DOHH2 (cell line): ENCODE data around the gene TPCN2.
A peak's percentile ranks its signal among the peaks of the same experiment; 100 is the strongest.

Experiments used
- H3F3A ChIP-seq: fragments of 200-600 bp; sonication (generic), shearing (Covaris generic); 2 replicates; pipeline ENCODE4 v1.6.0; 2016; ENCODE audit warnings: antibody characterized with exemption, mild to moderate bottlenecking; ENCODE audit not compliant: control insufficient read depth, insufficient read depth
- H3K27ac ChIP-seq: fragments of 200-600 bp; sonication (generic); 2 replicates; pipeline ENCODE4 v1.5.1; 2014; ENCODE audit warnings: low read depth, mild to moderate bottlenecking, low read length, moderate library complexity
- H3K27me3 ChIP-seq: fragments of 200-600 bp; sonication (generic); 2 replicates; pipeline ENCODE4 v1.6.1; 2014; ENCODE audit warnings: mild to moderate bottlenecking, low read length, mixed read lengths; ENCODE audit not compliant: control insufficient read depth
- H3K36me3 ChIP-seq: fragments of 200-600 bp; sonication (generic); 2 replicates; pipeline ENCODE4 v1.6.1; 2014; ENCODE audit warnings: mild to moderate bottlenecking, low read length, moderate library complexity, mixed read lengths; ENCODE audit not compliant: control insufficient read depth
- H3K4me1 ChIP-seq: fragments of 200-600 bp; sonication (generic); 2 replicates; pipeline ENCODE4 v1.6.1; 2014; ENCODE audit warnings: mild to moderate bottlenecking, low read length, mixed read lengths; ENCODE audit not compliant: control insufficient read depth
- H3K4me2 ChIP-seq: fragments of 200-600 bp; sonication (generic); 2 replicates; pipeline ENCODE4 v1.6.0; 2014; ENCODE audit warnings: mild to moderate bottlenecking, low read length, moderate library complexity
- H3K4me3 ChIP-seq: fragments of 200-600 bp; sonication (generic); 2 replicates; pipeline ENCODE4 v1.5.1; 2014; ENCODE audit warnings: mild to moderate bottlenecking, low read length, mixed read lengths
- H3K79me2 ChIP-seq: fragments of 200-600 bp; sonication (generic); 2 replicates; pipeline ENCODE4 v1.6.1; 2014; ENCODE audit warnings: mild to moderate bottlenecking, low read length, mixed read lengths; ENCODE audit not compliant: control insufficient read depth
- H3K9me2 ChIP-seq: fragments of 200-600 bp; sonication (generic); replicated peaks from 2 replicates; pipeline ENCODE4 v1.6.1; 2014; ENCODE audit warnings: mild to moderate bottlenecking, low read length, mixed read lengths; ENCODE audit not compliant: control insufficient read depth
- H3K9me3 ChIP-seq: fragments of 200-600 bp; sonication (generic); 2 replicates; pipeline ENCODE4 v1.6.1; 2014; ENCODE audit warnings: antibody characterized with exemption, low read length, mixed read lengths; ENCODE audit not compliant: control insufficient read depth, insufficient read depth
- H4K20me1 ChIP-seq: fragments of 200-600 bp; sonication (generic); 2 replicates; pipeline ENCODE4 v1.6.0; 2014; ENCODE audit warnings: low read depth, mild to moderate bottlenecking, antibody characterized with exemption, low read length, moderate library complexity; ENCODE audit not compliant: control insufficient read depth, insufficient read depth
- EZH2phosphoT487 ChIP-seq: fragments of 200-600 bp; sonication (generic); IDR thresholded peaks from 2 replicates; pipeline ENCODE4 v1.6.1; 2017; ENCODE audit warnings: borderline replicate concordance, mild to moderate bottlenecking, antibody characterized with exemption, low read length, moderate library complexity, mixed read lengths
- TF ChIP-seq, protein P1 (sequence below): fragments of 200-600 bp; sonication (generic); IDR thresholded peaks from one replicate; pipeline ENCODE4 v1.5.1; 2014; ENCODE audit warnings: antibody characterized with exemption, mild to moderate bottlenecking, low read depth, low read length; ENCODE audit not compliant: poor library complexity, severe bottlenecking

TPCN2 gene

DNA sequence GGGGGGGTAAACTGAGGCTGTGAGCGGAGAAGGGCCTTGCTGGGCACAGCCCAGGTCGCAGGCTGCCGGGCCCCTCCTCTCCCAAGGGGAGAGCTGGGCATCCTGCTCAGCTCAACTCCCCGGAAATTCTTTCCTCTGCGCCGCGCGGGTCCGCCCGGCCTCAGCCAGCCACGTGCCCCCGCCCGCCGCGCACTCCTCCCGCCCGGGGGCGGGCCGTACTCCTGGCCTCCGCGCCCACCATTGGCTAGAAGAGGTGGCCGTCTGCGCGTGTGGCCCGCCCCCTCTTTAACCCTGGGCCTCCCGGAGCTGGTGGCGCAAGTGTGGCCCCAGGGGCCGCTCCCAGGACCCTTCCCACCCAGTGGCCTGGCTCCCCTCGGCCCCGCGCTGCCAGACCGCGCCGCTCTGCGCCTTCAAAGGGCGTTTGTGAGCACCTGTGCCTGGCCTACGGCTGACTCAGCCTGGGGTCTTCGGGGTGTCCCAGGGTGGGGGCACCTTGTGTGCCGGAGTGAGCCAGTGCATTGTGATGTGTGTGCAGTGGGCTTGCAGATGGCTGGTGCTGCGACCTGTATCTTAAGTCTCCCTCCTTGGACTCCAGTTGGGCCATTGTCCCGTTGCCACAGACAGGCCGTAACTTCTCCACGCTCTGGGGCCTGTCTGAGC lies 37.6 kb upstream of the TPCN2 start:
- no peak overlapping the region for H3K27ac ChIP-seq
- no peaks in the 10 kb centered on the region for H3F3A ChIP-seq
- no peaks in the 10 kb centered on the region for H3K36me3 ChIP-seq
- H3K4me3 ChIP-seq = no peak overlapping the region
- no peaks in the 10 kb centered on the region for H3K9me2 ChIP-seq
- H3K4me1 ChIP-seq = no peaks in the 10 kb centered on the region
- 0 out of 2 replicates have a peak overlapping the region, but pooled peaks have one; percentile 2 for H3K4me2 ChIP-seq
- no peaks in the 10 kb centered on the region for H3K79me2 ChIP-seq
- H3K9me3 ChIP-seq = no peaks in the 10 kb centered on the region
- TF ChIP-seq, protein P1, sequence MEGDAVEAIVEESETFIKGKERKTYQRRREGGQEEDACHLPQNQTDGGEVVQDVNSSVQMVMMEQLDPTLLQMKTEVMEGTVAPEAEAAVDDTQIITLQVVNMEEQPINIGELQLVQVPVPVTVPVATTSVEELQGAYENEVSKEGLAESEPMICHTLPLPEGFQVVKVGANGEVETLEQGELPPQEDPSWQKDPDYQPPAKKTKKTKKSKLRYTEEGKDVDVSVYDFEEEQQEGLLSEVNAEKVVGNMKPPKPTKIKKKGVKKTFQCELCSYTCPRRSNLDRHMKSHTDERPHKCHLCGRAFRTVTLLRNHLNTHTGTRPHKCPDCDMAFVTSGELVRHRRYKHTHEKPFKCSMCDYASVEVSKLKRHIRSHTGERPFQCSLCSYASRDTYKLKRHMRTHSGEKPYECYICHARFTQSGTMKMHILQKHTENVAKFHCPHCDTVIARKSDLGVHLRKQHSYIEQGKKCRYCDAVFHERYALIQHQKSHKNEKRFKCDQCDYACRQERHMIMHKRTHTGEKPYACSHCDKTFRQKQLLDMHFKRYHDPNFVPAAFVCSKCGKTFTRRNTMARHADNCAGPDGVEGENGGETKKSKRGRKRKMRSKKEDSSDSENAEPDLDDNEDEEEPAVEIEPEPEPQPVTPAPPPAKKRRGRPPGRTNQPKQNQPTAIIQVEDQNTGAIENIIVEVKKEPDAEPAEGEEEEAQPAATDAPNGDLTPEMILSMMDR = no peak
- no peak for TF ChIP-seq EZH2phosphoT487
- H4K20me1 ChIP-seq = no peaks in the 10 kb centered on the region
- peaks cover 4% of the 10 kb centered on the region; the same call in 1 of the 2 replicates for H3K27me3 ChIP-seq

DNA sequence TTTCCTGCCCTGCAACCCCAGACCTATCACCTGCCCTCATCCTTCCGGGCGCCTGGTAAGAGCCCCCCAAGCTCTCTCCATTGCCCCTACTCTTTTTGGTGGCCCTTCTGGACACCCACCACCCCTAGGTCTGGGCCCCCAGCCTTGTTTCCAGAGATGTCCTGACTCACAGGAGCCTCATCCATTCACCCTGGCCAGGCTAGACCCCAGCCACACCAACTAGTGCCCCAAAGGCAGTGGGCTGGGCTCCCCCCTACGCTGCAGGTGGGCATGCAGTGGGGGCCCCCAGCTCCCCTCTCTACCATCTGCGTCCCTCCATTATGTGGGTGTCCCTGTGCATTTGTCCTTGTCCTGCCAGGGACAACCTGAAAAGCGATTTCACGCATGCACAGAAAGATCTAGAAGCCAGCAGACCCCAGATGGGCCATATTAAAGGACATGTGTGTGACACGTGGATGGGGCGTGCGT lies 37.1 kb upstream of the TPCN2 start:
- Histone ChIP-seq H3K4me1 (no peaks in the 10 kb centered on the region), H3K36me3 (no peaks in the 10 kb centered on the region), H3K9me3 (no peaks in the 10 kb centered on the region), H3K9me2 (no peaks in the 10 kb centered on the region), H3K27me3 (peaks cover 4% of the 10 kb centered on the region; the same call in 1 of the 2 replicates), H3K79me2 (no peaks in the 10 kb centered on the region), H3K4me2 (no peak overlapping the region), H3F3A (no peaks in the 10 kb centered on the region), H3K4me3 (no peak overlapping the region), H3K27ac (no peak overlapping the region), H4K20me1 (no peaks in the 10 kb centered on the region)
- TF ChIP-seq, protein P1 = no peak
- TF ChIP-seq EZH2phosphoT487 = no peak

DNA sequence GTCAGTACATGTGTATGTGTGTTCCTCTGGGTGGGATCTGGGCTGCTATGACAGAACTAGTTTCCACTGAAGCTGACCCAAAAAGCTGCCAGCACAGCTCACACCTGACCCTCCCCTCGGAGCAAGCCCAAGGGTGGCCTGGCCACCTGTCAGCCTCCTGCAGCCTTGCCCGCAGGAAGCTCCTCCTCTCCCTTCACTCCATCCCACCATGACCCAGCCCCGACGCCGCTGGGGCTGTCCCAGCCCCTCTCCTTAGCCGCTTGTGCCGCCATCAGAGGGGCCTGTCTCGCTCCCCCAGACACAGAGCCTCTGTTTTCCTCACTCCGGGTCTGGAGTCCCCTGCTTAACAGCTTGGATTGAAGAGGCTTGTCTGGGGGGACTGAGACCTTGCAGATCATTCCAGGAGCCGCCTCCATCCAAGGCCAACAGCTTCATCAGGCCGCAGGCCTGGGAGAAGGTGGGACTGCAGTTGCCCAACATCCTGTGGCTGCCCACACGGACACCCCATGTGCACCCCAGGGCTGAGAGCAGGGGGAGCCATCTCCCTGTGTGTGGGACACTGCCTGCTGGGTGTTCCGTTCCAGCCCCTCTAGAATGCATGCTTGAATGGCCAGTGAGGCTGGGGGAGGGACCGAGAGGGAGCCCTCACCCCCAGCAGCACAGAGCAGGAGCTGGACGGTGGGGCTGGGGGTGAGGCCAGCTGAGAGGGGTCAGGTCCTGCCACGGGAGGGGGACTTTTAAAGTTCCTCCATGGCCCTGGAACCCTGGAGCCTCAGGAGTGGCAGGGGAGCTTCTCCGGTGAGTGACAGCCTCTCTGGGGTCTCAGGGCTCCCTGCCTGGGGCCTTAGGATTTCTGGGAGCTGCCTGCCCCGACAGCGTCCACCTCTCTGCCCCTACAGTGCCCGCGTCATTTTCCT lies 36.4 kb upstream of the TPCN2 start:
- Histone ChIP-seq H3K9me2 (no peaks in the 10 kb centered on the region), H4K20me1 (no peaks in the 10 kb centered on the region), H3K27me3 (peaks cover 4% of the 10 kb centered on the region; the same call in 1 of the 2 replicates), H3K9me3 (no peaks in the 10 kb centered on the region), H3K79me2 (no peaks in the 10 kb centered on the region), H3K4me2 (no peak overlapping the region), H3F3A (no peaks in the 10 kb centered on the region), H3K4me1 (no peaks in the 10 kb centered on the region), H3K4me3 (no peak overlapping the region), H3K27ac (no peak overlapping the region), H3K36me3 (no peaks in the 10 kb centered on the region)
- TF ChIP-seq, protein P1 = no peak
- no peak for TF ChIP-seq EZH2phosphoT487
